ENCODE measurements around the gene VEZT. TPM values are rescaled to one million over a fixed set of nuclear protein-coding genes. Genes with fewer than 3 reads are reported as not detected.
A peak's percentile ranks its signal among the peaks of the same experiment; 100 is the strongest.

The VEZT gene
- total and polyA plus RNA-seq, 10 of the 15 experiments (the other 5 are each of a cell fraction or from before 2014, with no cell fraction given): 32.8 to 134 (median 66.2) TPM

DNA sequence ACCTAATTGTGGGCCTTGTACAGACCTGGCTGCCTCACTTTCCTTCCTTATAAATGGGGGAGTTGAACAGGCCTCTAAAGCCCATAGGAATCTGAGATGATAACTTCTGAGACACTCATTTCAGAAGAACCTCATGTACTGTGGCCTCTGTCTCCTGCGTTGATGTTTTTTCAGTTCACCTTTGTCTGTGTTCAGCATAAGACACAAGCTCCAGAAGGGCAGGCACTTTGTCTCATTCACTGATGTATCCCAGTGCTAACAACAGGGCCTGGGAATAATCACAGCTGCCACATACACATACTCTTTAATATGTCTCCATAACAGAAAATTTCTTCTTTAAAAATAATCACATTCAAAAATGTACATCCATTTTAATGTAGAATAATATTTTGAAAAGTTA, 3.7 kb upstream of the VEZT start:
- CTCF ChIA-PET: interaction anchor here (0.6 to 4.4 kb wide), 4 partner anchors 12 to 128 kb away, joined by 3 to 46 read pairs (median 4); no protein-coding TSS in a partner anchor
- H3K4me2 ChIP-seq (ENCODE audit: control insufficient read depth, insufficient read depth): no peak overlapping the region

DNA sequence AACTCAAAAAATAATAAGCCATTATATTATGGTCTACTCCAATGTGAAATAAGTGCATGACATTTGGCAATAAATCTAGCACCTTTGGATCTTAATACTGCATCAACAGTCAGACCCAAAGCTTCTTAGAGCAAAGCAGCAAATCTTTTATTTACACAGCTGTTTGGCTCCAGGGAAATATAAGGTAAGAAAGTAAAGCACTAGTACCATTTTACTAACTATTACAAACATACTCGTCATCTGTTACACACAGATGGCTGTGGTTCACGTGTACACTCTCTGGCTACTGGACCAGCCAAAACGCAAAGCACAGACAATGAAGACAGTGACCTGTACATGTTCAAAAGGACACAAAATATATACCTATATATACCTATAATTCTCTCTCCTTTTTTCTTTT, 3.1 kb upstream of the VEZT start:
- Histone ChIP-seq H3K27me3 (replicated peaks in 1 of 2; ENCODE audit: control insufficient read depth in 2 of 2, insufficient read depth in 2 of 2, low read length in 1 of 2) (no peaks in the 10 kb centered on the region), H3K9ac (ENCODE audit: control insufficient read depth, insufficient read depth, low read length) (no peak overlapping the region), H2AFZ (ENCODE audit: control insufficient read depth, low read depth, low read length) (no peak overlapping the region), H3K4me3 (no peak overlapping the region), H3K4me2 (ENCODE audit: control insufficient read depth, insufficient read depth) (peak overlapping the region; percentile 14; the same call in 1 of the 2 replicates), H3K79me2 (ENCODE audit: control insufficient read depth, insufficient read depth, low read length) (peaks cover 40% of the 10 kb centered on the region), H3K4me1 (ENCODE audit: control insufficient read depth, insufficient read depth, low read length) (no peaks in the 10 kb centered on the region), H3K27ac (ENCODE audit: control insufficient read depth, insufficient read depth) (no peak overlapping the region), H4K20me1 (ENCODE audit: control insufficient read depth, insufficient read depth) (no peaks in the 10 kb centered on the region), H3K9me3 (replicated peaks; ENCODE audit: control insufficient read depth, insufficient read depth, low read length) (no peaks in the 10 kb centered on the region), H3K36me3 (ENCODE audit: control insufficient read depth in 2 of 2, insufficient read depth in 2 of 2, low read length in 1 of 2) (no peaks in the 10 kb centered on the region)
- intact Hi-C loops (cut with micrococcal nuclease; ENCODE audit: unreplicated experiment): no loop called here
- ChIA-PET POLR2A (interaction anchor here (1.2 to 3.5 kb wide), 3 partner anchors 9 to 15 kb away, joined by 5 to 21 read pairs (median 7); no protein-coding TSS in a partner anchor), CTCF (interaction anchor here (0.8 to 4.4 kb wide), 5 partner anchors 10 to 97 kb away, joined by 3 to 46 read pairs (median 4); no protein-coding TSS in a partner anchor), SMC1A (ENCODE audit: uncharacterized antibody, unreplicated experiment) (interaction anchor here (0.9 to 3.8 kb wide), 6 partner anchors 8 to 320 kb away, joined by 3 to 43 read pairs (median 4); no protein-coding TSS in a partner anchor), RAD21 (ENCODE audit: unreplicated experiment) (interaction anchor here (3.0 to 5.1 kb wide), 3 partner anchors 16 to 320 kb away, joined by 16 to 38 read pairs (median 18); no protein-coding TSS in a partner anchor)
- BruUV-seq (replicated peaks): no TSS peak
- WGBS (ENCODE audit: insufficient coverage, insufficient replicate concordance, low lambda C conversion rate, missing lambda C conversion rate): 80% methylated on average over 3 of the region's 3 CpGs
- in situ Hi-C loops (cut with MboI): no loop called here
- FAIRE-seq (no peak), ATAC-seq (no peak), DNase-seq (ENCODE audit: low read depth, low spot score) (no peak)
- TF ChIP-seq SPI1 (IDR thresholded peaks at IDR 0.05; ENCODE audit: borderline replicate concordance, insufficient read depth, low read depth, low read length): no peak
- no peak for TF ChIP-seq TBL1XR1 (IDR thresholded peaks at IDR 0.05; ENCODE audit: low read depth, low read length)
- TF ChIP-seq TCF3 (IDR thresholded peaks at IDR 0.05; ENCODE audit: borderline replicate concordance, insufficient read depth, low read depth, low read length): no peak
- no peak for TF ChIP-seq SIN3A (IDR thresholded peaks at IDR 0.05; ENCODE audit: low read depth, low read length)
- TF ChIP-seq FOS (IDR thresholded peaks at IDR 0.05; ENCODE audit: borderline replicate concordance, extremely low read depth, insufficient read length): no peak
- no peak for TF ChIP-seq NFYB (IDR thresholded peaks at IDR 0.05; ENCODE audit: insufficient read depth, low read depth, low read length)

More for the DNA sequence above, 3.7 kb upstream of the VEZT start:
- 50% methylated on average over 1 of the region's 1 CpG for WGBS (ENCODE audit: insufficient coverage, insufficient replicate concordance, low lambda C conversion rate, missing lambda C conversion rate)
- no TSS peak for BruUV-seq (replicated peaks)
- Histone ChIP-seq H3K9ac (ENCODE audit: control insufficient read depth, insufficient read depth, low read length) (no peak overlapping the region), H3K4me3 (no peak overlapping the region), H3K9me3 (replicated peaks; ENCODE audit: control insufficient read depth, insufficient read depth, low read length) (no peaks in the 10 kb centered on the region), H3K79me2 (ENCODE audit: control insufficient read depth, insufficient read depth, low read length) (peaks cover 35% of the 10 kb centered on the region), H3K4me1 (ENCODE audit: control insufficient read depth, insufficient read depth, low read length) (no peaks in the 10 kb centered on the region), H4K20me1 (ENCODE audit: control insufficient read depth, insufficient read depth) (no peaks in the 10 kb centered on the region), H3K27ac (ENCODE audit: control insufficient read depth, insufficient read depth) (no peak overlapping the region), H2AFZ (ENCODE audit: control insufficient read depth, low read depth, low read length) (no peak overlapping the region), H3K36me3 (ENCODE audit: control insufficient read depth in 2 of 2, insufficient read depth in 2 of 2, low read length in 1 of 2) (no peaks in the 10 kb centered on the region), H3K27me3 (replicated peaks in 1 of 2; ENCODE audit: control insufficient read depth in 2 of 2, insufficient read depth in 2 of 2, low read length in 1 of 2) (no peaks in the 10 kb centered on the region)
- RAD21 ChIA-PET (ENCODE audit: unreplicated experiment): interaction anchor here (3.0 to 5.1 kb wide), 2 partner anchors 16 to 97 kb away, joined by 16 to 38 read pairs; no protein-coding TSS in a partner anchor
- ATAC-seq (no peak), DNase-seq (ENCODE audit: low read depth, low spot score) (no peak), FAIRE-seq (no peak)
- POLR2A ChIA-PET: interaction anchor here (1.0 to 2.2 kb wide), 3 partner anchors 9 to 15 kb away, joined by 3 to 7 read pairs (median 5); no protein-coding TSS in a partner anchor
- SMC1A ChIA-PET (ENCODE audit: uncharacterized antibody, unreplicated experiment): interaction anchor here (1.0 to 1.2 kb wide), 2 partner anchors 72 to 321 kb away, joined by 3 to 4 read pairs; no protein-coding TSS in a partner anchor
- in situ Hi-C loops (cut with MboI) (no loop called here), intact Hi-C loops (cut with micrococcal nuclease; ENCODE audit: unreplicated experiment) (no loop called here)
- TF ChIP-seq JUNB (IDR thresholded peaks at IDR 0.05) (0 out of 2 replicates have a peak, but pooled peaks have one; percentile 13), IRF4 (IDR thresholded peaks at IDR 0.05; ENCODE audit: low read depth, low read length) (no peak)
